ENCODE measurements around the gene ALS2CL.
A peak's percentile ranks its signal among the peaks of the same experiment; 100 is the strongest.
"Not testable (repeated sequence)": the region's sequence is repeated elsewhere in the genome, so short reads cannot be mapped to it uniquely, and the experiment has no call there.

Gene ALS2CL

GRCh38 chr3:46706771-46707582 is 13.5 kb upstream of the ALS2CL start:
- DNase-seq (ENCODE audit: extremely low spot score, insufficient read length, low read depth): no peak
- no peak for FAIRE-seq

GRCh38 chr3:46705751-46706552 is 12.5 kb upstream of the ALS2CL start:
- FAIRE-seq (no peak), DNase-seq (ENCODE audit: extremely low spot score, insufficient read length, low read depth) (no peak)

- DNase-seq (ENCODE audit: extremely low spot score, insufficient read length, low read depth) (peak; percentile 53), FAIRE-seq (peak; percentile 97)
These were observed 11.6 kb upstream of the ALS2CL start for GRCh38 chr3:46705022-46705530.

GRCh38 chr3:46704346-46704745 is 10.9 kb upstream of the ALS2CL start:
- not testable (repeated sequence) for DNase-seq (ENCODE audit: extremely low spot score, insufficient read length, low read depth); FAIRE-seq

GRCh38 chr3:46703013-46703520 is 9.6 kb upstream of the ALS2CL start:
- DNase-seq (ENCODE audit: extremely low spot score, insufficient read length, low read depth): no peak
- no peak for FAIRE-seq

- DNase-seq (ENCODE audit: extremely low spot score, insufficient read length, low read depth) (no peak), FAIRE-seq (no peak)
These were observed 8.9 kb upstream of the ALS2CL start for GRCh38 chr3:46702246-46703012.

GRCh38 chr3:46701181-46701939 is 7.9 kb upstream of the ALS2CL start, which contains the start of gene TMIE:
TSS of gene TMIE (plus strand) at chr3:46701392. CDS start at chr3:46701488, 96 bp downstream.
- FAIRE-seq (no peak), DNase-seq (ENCODE audit: extremely low spot score, insufficient read length, low read depth) (no peak)

- no peak for FAIRE-seq
These were observed 7.3 kb upstream of the ALS2CL start for GRCh38 chr3:46700772-46701171.

GRCh38 chr3:46699676-46700523 is 6.4 kb upstream of the ALS2CL start:
- FAIRE-seq (no peak), DNase-seq (ENCODE audit: extremely low spot score, insufficient read length, low read depth) (no peak)

More at GRCh38 chr3:46700772-46701171, 7.3 kb upstream of the ALS2CL start:
- no peak for DNase-seq (ENCODE audit: extremely low spot score, insufficient read length, low read depth)

GRCh38 chr3:46695962-46696894 is 2.7 kb upstream of the ALS2CL start:
- no peak for DNase-seq (ENCODE audit: extremely low spot score, insufficient read length, low read depth)
- FAIRE-seq: no peak

- DNase-seq (ENCODE audit: extremely low spot score, insufficient read length, low read depth): no peak
- FAIRE-seq: peak; percentile 67
These were observed 1.9 kb upstream of the ALS2CL start for GRCh38 chr3:46695177-46695961.

- DNase-seq (ENCODE audit: extremely low spot score, insufficient read length, low read depth) (no peak), FAIRE-seq (no peak)
These were observed 1.0 kb upstream of the ALS2CL start for GRCh38 chr3:46694520-46694919.

GRCh38 chr3:46693892-46694226 is 380 bp upstream of the ALS2CL start:
- FAIRE-seq: no peak
- DNase-seq (ENCODE audit: extremely low spot score, insufficient read length, low read depth): no peak

- FAIRE-seq: no peak
- no peak for DNase-seq (ENCODE audit: extremely low spot score, insufficient read length, low read depth)
These were observed 901 bp downstream of the ALS2CL start for GRCh38 chr3:46692566-46692990.

GRCh38 chr3:46690798-46691197 is 2.7 kb downstream of the ALS2CL start:
- DNase-seq (ENCODE audit: extremely low spot score, insufficient read length, low read depth): no peak
- FAIRE-seq: no peak

GRCh38 chr3:46685446-46685845 is 8.0 kb downstream of the ALS2CL start:
- FAIRE-seq (no peak), DNase-seq (ENCODE audit: extremely low spot score, insufficient read length, low read depth) (no peak)

GRCh38 chr3:46684891-46685290 is 8.6 kb downstream of the ALS2CL start:
- FAIRE-seq: no peak
- no peak for DNase-seq (ENCODE audit: extremely low spot score, insufficient read length, low read depth)

Measured in GM18507 (cell line).